Measurements from ENCODE around the gene SLC17A7. TPM values are rescaled to one million over a fixed set of nuclear protein-coding genes. Genes with fewer than 3 reads are reported as not detected.

The SLC17A7 gene
- total RNA-seq, 1 donor from 2014 or later, result 2.3 TPM

GRCh38 chr19:49428547-49429451, 12.5 kb downstream of the SLC17A7 start:
- no peak for DNase-seq (ENCODE audit: low spot score)

GRCh38 chr19:49427855-49428546, 13.3 kb downstream of the SLC17A7 start:
- no peak for DNase-seq (ENCODE audit: low spot score)

GRCh38 chr19:49427339-49427738, 14.0 kb downstream of the SLC17A7 start:
- DNase-seq (ENCODE audit: low spot score), result no peak

- DNase-seq (ENCODE audit: low spot score), result no peak
Measured at GRCh38 chr19:49425922-49426592, 15.3 kb downstream of the SLC17A7 start.

GRCh38 chr19:49425178-49425577, 16.1 kb downstream of the SLC17A7 start, which contains the start of gene GFY:
Gene GFY (plus strand): TSS chr19:49425388. CDS start chr19:49426431, 1,043 bp downstream.
- DNase-seq (ENCODE audit: low spot score), result no peak

- no peak for DNase-seq (ENCODE audit: low spot score)
Measured at GRCh38 chr19:49423985-49424303, 17.4 kb downstream of the SLC17A7 start.

GRCh38 chr19:49423071-49423984, 18.0 kb downstream of the SLC17A7 start, which contains the start of gene PTH2:
Gene PTH2 (minus strand): TSS chr19:49423441. CDS start chr19:49423339, 102 bp downstream.
- no peak for DNase-seq (ENCODE audit: low spot score)

- DNase-seq (ENCODE audit: low spot score), result no peak
Measured at GRCh38 chr19:49422407-49423070, 18.8 kb downstream of the SLC17A7 start.

GRCh38 chr19:49421878-49422202, 19.5 kb downstream of the SLC17A7 start:
- no peak for DNase-seq (ENCODE audit: low spot score)

GRCh38 chr19:49421039-49421877, 20.1 kb downstream of the SLC17A7 start:
- DNase-seq (ENCODE audit: low spot score), result no peak

- DNase-seq (ENCODE audit: low spot score), result no peak
Measured at GRCh38 chr19:49420227-49420626, 21.1 kb downstream of the SLC17A7 start.

- no peak for DNase-seq (ENCODE audit: low spot score)
Measured at GRCh38 chr19:49419173-49419572, 22.2 kb downstream of the SLC17A7 start.

GRCh38 chr19:49418511-49418910, 22.8 kb downstream of the SLC17A7 start:
- no peak for DNase-seq (ENCODE audit: low spot score)

GRCh38 chr19:49417088-49417487, 24.2 kb downstream of the SLC17A7 start:
- no peak for DNase-seq (ENCODE audit: low spot score)

GRCh38 chr19:49415810-49416200, 25.5 kb downstream of the SLC17A7 start:
- DNase-seq (ENCODE audit: low spot score), result no peak

GRCh38 chr19:49415102-49415809, 26.1 kb downstream of the SLC17A7 start:
- no peak for DNase-seq (ENCODE audit: low spot score)

- DNase-seq (ENCODE audit: low spot score), result no peak
Measured at GRCh38 chr19:49414256-49414655, 27.1 kb downstream of the SLC17A7 start.

GRCh38 chr19:49413348-49413747, 28.0 kb downstream of the SLC17A7 start:
- DNase-seq (ENCODE audit: low spot score), result no peak
